A549 (cell line): Measurements from ENCODE around the gene LRRC8C. TPM values are rescaled to one million over a fixed set of nuclear protein-coding genes. Genes with fewer than 3 reads are reported as not detected.

Experiments
- ATAC-seq, 2 experiments: fragments of 200-7000 bp in 1 of 2; fragments of >200 bp in 1 of 2; cut with Nextera tagmentation in 1 of 2; cut with Tn5 transposase in 1 of 2; 3 replicates each; pipeline versions ENCODE4 v1.8.0 to v1.9.1; 2018 to 2020; ENCODE audit warnings: mild to moderate bottlenecking in 1 of 2, moderate library complexity in 1 of 2
- CTCF ChIA-PET: fragments of 300-600 bp; sonication (Branson Sonifier 250); formaldehyde crosslinking; extraction: SDS; loops from one replicate; lab custom pipeline; 2021; ENCODE audit warnings: antibody characterized with exemption, inconsistent platforms; lab: Yijun Ruan, JAX
- POLR2A ChIA-PET: fragments of 350-600 bp; formaldehyde crosslinking; extraction: SDS; loops from one replicate; lab custom pipeline; 2021; ENCODE audit warnings: antibody characterized with exemption, inconsistent platforms; lab: Yijun Ruan, JAX
- DNase-seq, 2 experiments: peaks; one replicate each; pipeline versions ENCODE4 v3.0.0 to v3.0.0-alpha.2; 2011 to 2016; ENCODE audit warnings: low read depth in 1 of 2, low spot score in 1 of 2
- FAIRE-seq: peaks from 2 replicates; lab custom pipeline; 2011; peaks lifted over from hg19 to GRCh38; lab: Jason Lieb, UNC
- H3K27ac ChIP-seq, 2 experiments: fragments of >200 bp; sonication (Bioruptor Twin); formaldehyde crosslinking; 3 replicates each; pipeline ENCODE4 v1.5.1; 2016 to 2017
- H3K4me1 ChIP-seq: fragments of >200 bp; sonication (Bioruptor Twin); formaldehyde crosslinking; 3 replicates; pipeline ENCODE4 v1.6.1; 2016
- H3K4me2 ChIP-seq: fragments of >200 bp; sonication (Bioruptor Twin); formaldehyde crosslinking; 3 replicates; pipeline ENCODE4 v1.6.1; 2016
- H3K4me3 ChIP-seq: fragments of >200 bp; sonication (Bioruptor Twin); formaldehyde crosslinking; 3 replicates; pipeline ENCODE4 v1.5.1; 2016
- H3K9me3 ChIP-seq: fragments of >200 bp; sonication (Bioruptor Twin); formaldehyde crosslinking; 3 replicates; pipeline ENCODE4 v1.6.1; 2016
- CHD2 ChIP-seq: fragments of 150-350 bp; IDR thresholded peaks from 2 replicates; pipeline ENCODE4 v1.6.1; 2014; ENCODE audit warnings: low read length; ENCODE audit not compliant: partially characterized antibody
- EHF ChIP-seq: fragments of 250-450 bp; sonication (Bioruptor Pico); IDR thresholded peaks from 2 replicates; pipeline ENCODE4 v1.5.0; 2020; ENCODE audit warnings: mild to moderate bottlenecking
- EHMT2 ChIP-seq: fragments of 200-600 bp; sonication (generic); IDR thresholded peaks from 2 replicates; pipeline ENCODE4 v1.6.1; 2016; ENCODE audit warnings: antibody characterized with exemption, low read depth, mild to moderate bottlenecking, moderate library complexity
- EP300 ChIP-seq, 2 experiments: fragments of >200 bp; sonication (Bioruptor Twin); formaldehyde crosslinking; IDR thresholded peaks; 2 replicates in 1 of 2; 3 replicates in 1 of 2; pipeline ENCODE4 v1.6.1; 2016 to 2017
- FOSB ChIP-seq: fragments of 250-450 bp; sonication (Bioruptor Pico); IDR thresholded peaks from 2 replicates; pipeline ENCODE4 v1.5.0; 2020; ENCODE audit warnings: mild to moderate bottlenecking, moderate library complexity
- FOSL2 ChIP-seq, 2 experiments: fragments of 450-650 bp in 1 of 2; fragments of >200 bp in 1 of 2; sonication (Bioruptor Twin) in 1 of 2; formaldehyde crosslinking; IDR thresholded peaks; 2 replicates each; pipeline versions ENCODE4 v1.5.0 to v1.6.1; 2016 to 2020; ENCODE audit warnings: mild to moderate bottlenecking in 1 of 2, moderate library complexity in 1 of 2
- GATA3 ChIP-seq: IDR thresholded peaks from 2 replicates; pipeline ENCODE4 v1.6.1; 2012; ENCODE audit warnings: borderline replicate concordance
- HOXB13 ChIP-seq: fragments of 250-450 bp; sonication (Bioruptor Pico); IDR thresholded peaks from 2 replicates; pipeline ENCODE4 v1.5.0; 2020; ENCODE audit warnings: low read depth, mild to moderate bottlenecking, moderate library complexity
- JUN ChIP-seq, 2 experiments: fragments of >200 bp; sonication (Bioruptor Twin); formaldehyde crosslinking; IDR thresholded peaks; 2 replicates in 1 of 2; 3 replicates in 1 of 2; pipeline ENCODE4 v1.6.1; 2016 to 2017
- KDM1A ChIP-seq: fragments of 200-600 bp; sonication (generic); IDR thresholded peaks from 2 replicates; pipeline ENCODE4 v1.6.1; 2016; ENCODE audit warnings: low read depth, mild to moderate bottlenecking
- NFE2L2 ChIP-seq: fragments of 150-350 bp; conservative IDR thresholded peaks from 2 replicates; pipeline ENCODE4 v1.6.1; 2014; ENCODE audit warnings: low read length
- PHF8 ChIP-seq: fragments of 200-600 bp; sonication (generic); IDR thresholded peaks from 2 replicates; pipeline ENCODE4 v1.6.1; 2016; ENCODE audit warnings: low read depth, mild to moderate bottlenecking, antibody characterized with exemption, moderate library complexity, borderline replicate concordance
- POLR2A ChIP-seq: IDR thresholded peaks from 2 replicates; pipeline ENCODE4 v1.6.1; 2012; ENCODE audit warnings: mild to moderate bottlenecking, low read length
- RAD21 ChIP-seq, 2 experiments: fragments of >200 bp in 1 of 2; sonication (Bioruptor Twin) in 1 of 2; formaldehyde crosslinking in 1 of 2; IDR thresholded peaks in 1 of 2; conservative IDR thresholded peaks in 1 of 2; 2 replicates in 1 of 2; 3 replicates in 1 of 2; pipeline ENCODE4 v1.6.1; 2012 to 2018; ENCODE audit warnings: inconsistent platforms in 1 of 2
- RARB ChIP-seq: fragments of 250-450 bp; sonication (Bioruptor Pico); IDR thresholded peaks from 2 replicates; pipeline ENCODE4 v1.8.0; 2021; ENCODE audit warnings: mild to moderate bottlenecking, moderate library complexity
- RCOR1 ChIP-seq: fragments of 150-350 bp; IDR thresholded peaks from 2 replicates; pipeline ENCODE4 v1.6.1; 2014; ENCODE audit warnings: antibody characterized with exemption, low read length, low read depth
- RNF2 ChIP-seq: fragments of 200-600 bp; sonication (generic); IDR thresholded peaks from 2 replicates; pipeline ENCODE4 v1.6.1; 2016; ENCODE audit warnings: low read depth, mild to moderate bottlenecking, antibody characterized with exemption, moderate library complexity, borderline replicate concordance
- SMC3 ChIP-seq: fragments of >200 bp; sonication (Bioruptor Twin); formaldehyde crosslinking; IDR thresholded peaks from 3 replicates; pipeline ENCODE4 v1.6.1; 2018; ENCODE audit warnings: inconsistent platforms
- ZFP36 ChIP-seq: fragments of 450-650 bp; IDR thresholded peaks from 2 replicates; pipeline ENCODE4 v1.6.1; 2014; ENCODE audit warnings: borderline replicate concordance; ENCODE audit not compliant: partially characterized antibody
- ZSCAN20 ChIP-seq: fragments of 250-450 bp; sonication (Bioruptor Pico); IDR thresholded peaks from 2 replicates; pipeline ENCODE4 v1.8.0; 2022; ENCODE audit warnings: mild to moderate bottlenecking, moderate library complexity
- WGBS: methylation state at CpG from one replicate; pipeline ENCODE4 v1.1.6; 2017; ENCODE audit errors: missing lambda C conversion rate; 5-methylcytosine and 5-hydroxymethylcytosine counted together
- polyA minus RNA-seq: library from RNA; depleted of rRNA, polyadenylated mRNA; stranded (reverse); fragments of >200 nt; gene quantifications from 2 replicates; pipeline ENCODE4 v1.2.3, GENCODE V29; 2011; rRNA and poly(A)+ RNA removed
- polyA plus RNA-seq, 4 experiments: library from polyadenylated mRNA; depleted of rRNA in 3 of 4; stranded (reverse); fragments of >200 nt; fragmentation: RNase III in 1 of 4; extraction: RNeasy Plus Mini Kit Qiagen cat#74134 plus additional on column Dnase treatment in 1 of 4; gene quantifications; 2 replicates in 3 of 4; 3 replicates in 1 of 4; pipeline ENCODE4 v1.2.3, GENCODE V29; 2011 to 2017
- TF ChIP-seq, protein P1 (sequence below): fragments of 200-600 bp; sonication (generic); IDR thresholded peaks from 2 replicates; pipeline ENCODE4 v1.6.1; 2016; ENCODE audit warnings: antibody characterized with exemption, mild to moderate bottlenecking, moderate library complexity
- TF ChIP-seq, protein P2 (sequence below): fragments of >200 bp; sonication (Bioruptor Twin); formaldehyde crosslinking; IDR thresholded peaks from 2 replicates; pipeline ENCODE4 v1.6.1; 2016
- TF ChIP-seq, protein P3 (sequence below): fragments of >200 bp; sonication (Bioruptor Twin); formaldehyde crosslinking; IDR thresholded peaks from 3 replicates; pipeline ENCODE4 v1.5.1; 2016
- TF ChIP-seq, protein P4 (sequence below): fragments of 450-650 bp; IDR thresholded peaks from 2 replicates; pipeline ENCODE4 v1.6.1; 2014; ENCODE audit warnings: antibody characterized with exemption

Gene LRRC8C
- polyA plus RNA-seq (2011; rRNA removed), result 14.7 and 15.9 TPM in 2 replicates
- polyA plus RNA-seq (2012; cell fraction: cytosol; rRNA removed), result 4.0 and 4.8 TPM in 2 replicates
- 2.8 and 3.6 TPM in 2 replicates for polyA plus RNA-seq (2012; cell fraction: nucleus; rRNA removed)
- polyA plus RNA-seq (2017; fragmentation: RNase III; extraction: RNeasy Plus Mini Kit Qiagen cat#74134 plus additional on column Dnase treatment), result 5.6 to 6.6 TPM (median 6.3 TPM) in 3 replicates
- 10.0 and 10.4 TPM in 2 replicates for polyA minus RNA-seq

DNA sequence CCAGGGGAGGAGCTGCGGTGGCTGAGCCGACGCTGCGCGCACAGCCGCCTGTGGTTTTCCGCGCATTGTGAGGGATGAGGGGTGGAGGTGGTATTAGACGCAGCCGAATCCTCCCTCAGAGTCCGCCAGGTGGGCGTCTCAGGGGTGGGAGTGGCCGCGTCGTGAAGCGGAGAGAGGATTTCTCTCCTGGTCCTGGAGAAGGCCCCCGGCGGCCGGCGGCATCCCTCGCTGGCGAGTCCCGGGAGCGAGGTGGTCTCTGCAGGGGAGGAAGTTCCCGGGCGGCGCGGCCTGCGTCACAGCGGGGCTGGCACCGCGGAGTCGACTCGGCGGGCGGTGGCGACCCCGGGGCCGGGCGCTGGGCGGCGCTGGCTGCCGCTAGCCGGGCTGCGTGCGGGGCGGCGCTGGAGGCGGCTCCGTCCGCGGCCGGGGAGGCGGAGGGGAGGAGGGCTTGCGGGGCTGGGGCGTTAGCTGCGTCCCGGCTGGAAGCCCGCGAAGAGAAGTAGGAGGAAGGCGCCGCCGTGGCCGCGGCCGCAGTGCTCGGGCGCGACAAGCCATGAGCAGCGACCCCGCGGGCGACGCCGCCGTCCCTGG, at the start of gene LRRC8C:
LRRC8C (plus strand) TSS at position 464 of the 591 bp plus-strand sequence. CDS start 53,354 bp downstream, outside the sequence.
- ChIA-PET POLR2A (interaction anchor here (1.0 kb wide), 2 partner anchors 34 to 130 kb away, joined by 3 to 5 read pairs; no protein-coding TSS in a partner anchor), CTCF (interaction anchor here (0.8 to 7.5 kb wide), 7 partner anchors 12 to 134 kb away, joined by 3 to 64 read pairs (median 4); no protein-coding TSS in a partner anchor)
- peak within 1 kb of the TSS; percentile 76 for H3K4me3 ChIP-seq
- TF ChIP-seq EHF, result no peak
- TF ChIP-seq RAD21 (conservative IDR thresholded peaks at IDR 0.05 in 1 of 2, IDR thresholded peaks at IDR 0.05 in 1 of 2), result peak in 1 of 2 experiments; percentile 77; a peak in 4 of 5 replicates
- 0 out of 5 replicates have a peak, but pooled peaks of 1 of the 2 experiments have one; percentile 46 for TF ChIP-seq JUN (IDR thresholded peaks at IDR 0.05)
- TF ChIP-seq PHF8, result no peak
- TF ChIP-seq, protein P1, sequence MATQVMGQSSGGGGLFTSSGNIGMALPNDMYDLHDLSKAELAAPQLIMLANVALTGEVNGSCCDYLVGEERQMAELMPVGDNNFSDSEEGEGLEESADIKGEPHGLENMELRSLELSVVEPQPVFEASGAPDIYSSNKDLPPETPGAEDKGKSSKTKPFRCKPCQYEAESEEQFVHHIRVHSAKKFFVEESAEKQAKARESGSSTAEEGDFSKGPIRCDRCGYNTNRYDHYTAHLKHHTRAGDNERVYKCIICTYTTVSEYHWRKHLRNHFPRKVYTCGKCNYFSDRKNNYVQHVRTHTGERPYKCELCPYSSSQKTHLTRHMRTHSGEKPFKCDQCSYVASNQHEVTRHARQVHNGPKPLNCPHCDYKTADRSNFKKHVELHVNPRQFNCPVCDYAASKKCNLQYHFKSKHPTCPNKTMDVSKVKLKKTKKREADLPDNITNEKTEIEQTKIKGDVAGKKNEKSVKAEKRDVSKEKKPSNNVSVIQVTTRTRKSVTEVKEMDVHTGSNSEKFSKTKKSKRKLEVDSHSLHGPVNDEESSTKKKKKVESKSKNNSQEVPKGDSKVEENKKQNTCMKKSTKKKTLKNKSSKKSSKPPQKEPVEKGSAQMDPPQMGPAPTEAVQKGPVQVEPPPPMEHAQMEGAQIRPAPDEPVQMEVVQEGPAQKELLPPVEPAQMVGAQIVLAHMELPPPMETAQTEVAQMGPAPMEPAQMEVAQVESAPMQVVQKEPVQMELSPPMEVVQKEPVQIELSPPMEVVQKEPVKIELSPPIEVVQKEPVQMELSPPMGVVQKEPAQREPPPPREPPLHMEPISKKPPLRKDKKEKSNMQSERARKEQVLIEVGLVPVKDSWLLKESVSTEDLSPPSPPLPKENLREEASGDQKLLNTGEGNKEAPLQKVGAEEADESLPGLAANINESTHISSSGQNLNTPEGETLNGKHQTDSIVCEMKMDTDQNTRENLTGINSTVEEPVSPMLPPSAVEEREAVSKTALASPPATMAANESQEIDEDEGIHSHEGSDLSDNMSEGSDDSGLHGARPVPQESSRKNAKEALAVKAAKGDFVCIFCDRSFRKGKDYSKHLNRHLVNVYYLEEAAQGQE, result no peak
- TF ChIP-seq RCOR1, result no peak
- TF ChIP-seq ZFP36, result no peak
- TF ChIP-seq, protein P2, sequence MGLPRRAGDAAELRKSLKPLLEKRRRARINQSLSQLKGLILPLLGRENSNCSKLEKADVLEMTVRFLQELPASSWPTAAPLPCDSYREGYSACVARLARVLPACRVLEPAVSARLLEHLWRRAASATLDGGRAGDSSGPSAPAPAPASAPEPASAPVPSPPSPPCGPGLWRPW, result no peak
- TF ChIP-seq NFE2L2, result no peak
- peak; percentile 59 for TF ChIP-seq POLR2A
- TF ChIP-seq, protein P3, sequence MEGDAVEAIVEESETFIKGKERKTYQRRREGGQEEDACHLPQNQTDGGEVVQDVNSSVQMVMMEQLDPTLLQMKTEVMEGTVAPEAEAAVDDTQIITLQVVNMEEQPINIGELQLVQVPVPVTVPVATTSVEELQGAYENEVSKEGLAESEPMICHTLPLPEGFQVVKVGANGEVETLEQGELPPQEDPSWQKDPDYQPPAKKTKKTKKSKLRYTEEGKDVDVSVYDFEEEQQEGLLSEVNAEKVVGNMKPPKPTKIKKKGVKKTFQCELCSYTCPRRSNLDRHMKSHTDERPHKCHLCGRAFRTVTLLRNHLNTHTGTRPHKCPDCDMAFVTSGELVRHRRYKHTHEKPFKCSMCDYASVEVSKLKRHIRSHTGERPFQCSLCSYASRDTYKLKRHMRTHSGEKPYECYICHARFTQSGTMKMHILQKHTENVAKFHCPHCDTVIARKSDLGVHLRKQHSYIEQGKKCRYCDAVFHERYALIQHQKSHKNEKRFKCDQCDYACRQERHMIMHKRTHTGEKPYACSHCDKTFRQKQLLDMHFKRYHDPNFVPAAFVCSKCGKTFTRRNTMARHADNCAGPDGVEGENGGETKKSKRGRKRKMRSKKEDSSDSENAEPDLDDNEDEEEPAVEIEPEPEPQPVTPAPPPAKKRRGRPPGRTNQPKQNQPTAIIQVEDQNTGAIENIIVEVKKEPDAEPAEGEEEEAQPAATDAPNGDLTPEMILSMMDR, result peak; percentile 53
- TF ChIP-seq SMC3, result peak; percentile 78
- peak; percentile 90 for ATAC-seq
- DNase-seq, result peak; percentile 47 to 69
- peak within 1 kb of the TSS; percentile 81 to 95 for H3K27ac ChIP-seq
- no peaks in the 10 kb centered on the region for H3K9me3 ChIP-seq
- peak within 1 kb of the TSS; percentile 81 for H3K4me2 ChIP-seq
- H3K4me1 ChIP-seq, result peaks cover 38% of the 10 kb centered on the region
- no CpG with 5 or more reads among the region's 76 CpGs for WGBS
- no peak for FAIRE-seq

DNA sequence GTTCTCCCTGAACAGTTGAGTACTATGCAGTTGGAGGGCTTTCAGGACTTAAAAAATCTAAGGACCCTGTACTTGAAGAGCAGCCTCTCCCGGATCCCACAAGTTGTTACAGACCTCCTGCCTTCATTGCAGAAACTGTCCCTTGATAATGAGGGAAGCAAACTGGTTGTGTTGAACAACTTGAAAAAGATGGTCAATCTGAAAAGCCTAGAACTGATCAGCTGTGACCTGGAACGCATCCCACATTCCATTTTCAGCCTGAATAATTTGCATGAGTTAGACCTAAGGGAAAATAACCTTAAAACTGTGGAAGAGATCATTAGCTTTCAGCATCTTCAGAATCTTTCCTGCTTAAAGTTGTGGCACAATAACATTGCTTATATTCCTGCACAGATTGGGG, 48.7 kb upstream of the LRRC8C start:
- CTCF ChIA-PET, result interaction anchor here (0.8 kb wide), 1 partner anchor 12 kb away, joined by 3 read pairs; no protein-coding TSS in a partner anchor

DNA sequence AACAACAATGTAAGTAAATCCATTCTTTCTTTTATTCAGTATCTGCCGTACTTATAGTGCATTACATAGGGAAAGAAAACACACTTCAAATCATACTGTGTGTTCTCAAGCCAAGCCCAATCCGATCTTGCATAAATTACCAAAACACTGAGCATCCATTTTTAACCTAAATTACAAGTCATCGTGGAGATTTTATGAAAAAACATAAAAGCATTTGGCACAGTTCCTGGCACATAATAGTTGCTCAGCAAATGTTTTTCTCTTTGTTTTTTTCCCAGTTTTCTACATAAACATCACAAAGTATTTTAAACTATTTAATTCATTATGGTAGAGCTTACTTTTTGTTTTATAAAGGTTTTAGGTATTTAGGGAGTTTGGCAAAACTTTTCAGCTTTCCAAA, 48.1 kb upstream of the LRRC8C start:
- Histone ChIP-seq H3K4me2 (no peak overlapping the region), H3K27ac (no peak overlapping the region), H3K4me1 (no peaks in the 10 kb centered on the region), H3K9me3 (no peaks in the 10 kb centered on the region), H3K4me3 (no peak overlapping the region)
- ChIA-PET CTCF (interaction anchor here (0.6 to 0.8 kb wide), 2 partner anchors 12 to 610 kb away, joined by 3 read pairs; no protein-coding TSS in a partner anchor), POLR2A (no interaction called here)
- DNase-seq (no peak), ATAC-seq (no peak), FAIRE-seq (no peak)
- WGBS, result 93% methylated on average over 3 of the region's 3 CpGs
- TF ChIP-seq, protein P4, sequence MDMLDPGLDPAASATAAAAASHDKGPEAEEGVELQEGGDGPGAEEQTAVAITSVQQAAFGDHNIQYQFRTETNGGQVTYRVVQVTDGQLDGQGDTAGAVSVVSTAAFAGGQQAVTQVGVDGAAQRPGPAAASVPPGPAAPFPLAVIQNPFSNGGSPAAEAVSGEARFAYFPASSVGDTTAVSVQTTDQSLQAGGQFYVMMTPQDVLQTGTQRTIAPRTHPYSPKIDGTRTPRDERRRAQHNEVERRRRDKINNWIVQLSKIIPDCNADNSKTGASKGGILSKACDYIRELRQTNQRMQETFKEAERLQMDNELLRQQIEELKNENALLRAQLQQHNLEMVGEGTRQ, result no peak
- TF ChIP-seq KDM1A (no peak), ZSCAN20 (CRISPR knock-in tag) (no peak), GATA3 (no peak), RNF2 (no peak), EHMT2 (no peak), ZFP36 (no peak), CHD2 (no peak), FOSB (CRISPR knock-in tag) (no peak)
- TF ChIP-seq, all 56 proteins: peak for 0

More for the DNA sequence above, 48.7 kb upstream of the LRRC8C start:
- Histone ChIP-seq H3K27ac (no peak overlapping the region), H3K4me1 (no peaks in the 10 kb centered on the region), H3K4me2 (no peak overlapping the region), H3K9me3 (no peaks in the 10 kb centered on the region), H3K4me3 (no peak overlapping the region)
- ATAC-seq (no peak), FAIRE-seq (no peak), DNase-seq (no peak)
- TF ChIP-seq EP300 (IDR thresholded peaks at IDR 0.05) (no peak), EHF (no peak), RARB (no peak), FOSB (CRISPR knock-in tag) (no peak), FOSL2 (IDR thresholded peaks at IDR 0.05) (no peak), FOSL2 (CRISPR knock-in tag; IDR thresholded peaks at IDR 0.05) (no peak), RCOR1 (no peak), HOXB13 (CRISPR knock-in tag) (no peak)
- POLR2A ChIA-PET, result no interaction called here
- WGBS, result 92% methylated on average over 2 of the region's 2 CpGs
